Measurements from ENCODE around the gene PRG2.

PRG2 gene

DNA sequence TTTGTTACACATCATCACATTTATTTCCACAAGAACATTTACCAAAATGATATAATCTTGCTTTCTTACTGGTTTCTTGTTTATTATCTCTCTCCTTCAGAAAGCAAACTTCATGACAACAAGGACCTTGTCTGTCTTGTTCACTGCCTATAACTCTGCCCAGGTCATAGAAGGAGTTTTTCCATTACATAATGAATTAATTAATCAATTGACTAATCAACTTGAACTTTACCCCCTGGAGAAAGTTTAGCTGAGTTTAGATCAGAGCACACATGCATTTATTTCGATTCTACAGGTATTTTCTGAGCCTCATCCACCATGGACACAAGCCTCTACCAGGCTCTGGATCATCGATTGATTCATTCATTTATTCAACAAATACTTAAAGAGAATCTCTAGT is 6.3 kb upstream of the PRG2 start:
- DNase-seq (ENCODE audit: low spot score): no peak

- no peak for DNase-seq (ENCODE audit: low spot score)
These were observed 5.6 kb upstream of the PRG2 start for GRCh38 chr11:57395905-57396623.

DNA sequence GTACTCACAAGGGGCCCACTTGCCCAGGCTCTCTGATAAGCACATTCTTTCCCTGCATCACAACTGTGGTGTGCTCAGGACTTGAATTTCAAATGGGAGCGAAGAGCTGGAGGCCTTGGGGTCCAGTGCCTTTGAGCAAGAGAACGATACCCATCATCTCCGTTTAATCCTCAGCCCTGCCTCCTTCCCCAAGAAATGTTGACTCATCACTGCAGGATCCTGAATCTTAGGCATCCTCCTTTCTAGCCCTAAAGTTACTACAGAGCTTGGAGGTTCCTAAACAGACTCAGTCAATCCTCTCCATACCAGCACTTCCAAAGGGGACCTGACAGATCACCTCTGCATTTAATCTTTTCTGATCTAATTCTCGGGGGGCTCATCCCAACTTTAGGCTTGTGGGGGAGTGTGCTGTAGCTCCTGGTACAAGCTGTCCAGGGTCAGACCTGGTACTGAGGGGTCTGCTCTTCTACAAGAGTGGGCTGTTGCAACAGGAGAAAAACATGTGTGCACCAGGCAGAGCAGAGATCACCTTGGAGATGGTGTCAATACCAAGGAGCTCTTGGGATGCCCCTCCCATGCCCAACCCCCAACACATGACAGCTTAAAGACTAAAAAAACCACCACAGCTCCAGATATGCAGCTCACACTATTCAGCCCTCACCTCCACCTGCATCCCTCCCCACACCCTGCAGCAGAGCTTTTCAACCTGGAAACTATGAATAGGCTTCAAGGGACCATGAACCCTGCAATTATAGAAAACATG is 3.9 kb upstream of the PRG2 start:
- no peak for DNase-seq (ENCODE audit: low spot score)

DNA sequence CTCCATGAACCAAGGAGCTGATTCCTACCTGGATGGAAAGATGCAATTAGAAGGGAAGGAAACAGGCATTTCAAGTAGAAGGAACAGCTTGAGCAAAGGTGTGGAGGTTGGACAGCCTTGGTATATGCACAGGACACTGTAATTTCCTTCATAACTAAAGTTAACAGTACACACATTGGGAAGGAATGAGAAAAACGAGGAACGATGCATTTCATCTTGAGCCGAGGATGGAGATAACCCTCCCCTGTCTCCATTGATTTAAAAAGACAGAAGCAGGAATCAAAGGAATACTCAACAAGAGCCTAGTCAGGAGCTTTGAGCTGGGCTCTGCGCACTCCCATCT is 2.3 kb upstream of the PRG2 start:
- DNase-seq (ENCODE audit: low spot score): no peak

GRCh38 chr11:57392066-57392762 is 1.8 kb upstream of the PRG2 start:
- no peak for DNase-seq (ENCODE audit: low spot score)

DNA sequence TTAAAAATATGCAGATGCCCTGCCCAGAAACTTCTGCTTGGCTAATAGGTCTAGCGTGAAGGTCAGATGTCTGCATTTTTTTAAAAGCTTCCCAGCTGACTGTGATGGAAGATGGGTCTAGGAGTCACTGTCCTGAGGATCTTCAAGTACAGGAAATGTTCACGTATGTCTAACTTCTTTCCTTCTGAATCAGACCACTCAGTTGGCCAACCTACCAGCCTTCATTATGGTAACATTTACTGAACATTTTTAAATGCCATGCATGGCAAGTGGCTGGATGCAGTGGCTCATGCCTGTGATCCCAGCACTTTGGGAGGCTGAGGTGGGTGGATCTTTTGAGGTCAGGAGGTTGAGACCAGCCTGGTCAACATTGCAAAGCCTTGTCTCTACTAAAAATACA is 1.1 kb upstream of the PRG2 start:
- DNase-seq (ENCODE audit: low spot score): no peak

DNA sequence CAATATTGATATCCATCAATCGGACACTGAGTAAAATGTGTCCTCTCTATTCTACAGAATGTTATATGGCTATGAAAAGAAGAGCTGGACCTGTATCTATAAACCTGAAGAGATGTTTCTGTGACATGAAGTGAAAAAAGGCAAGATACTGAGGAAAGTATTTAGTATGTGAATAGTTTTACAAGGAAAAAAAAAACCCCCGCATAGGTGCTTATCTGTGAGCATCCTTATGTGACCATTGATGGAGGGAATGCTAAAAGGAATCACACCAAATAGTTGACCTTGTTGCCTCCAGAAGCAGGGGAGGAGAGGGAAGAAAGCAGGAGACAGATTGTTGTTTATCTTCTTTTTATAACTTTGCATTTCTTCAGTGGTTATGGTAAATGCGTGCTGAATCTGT is 661 bp upstream of the PRG2 start:
- no peak for DNase-seq (ENCODE audit: low spot score)

DNA sequence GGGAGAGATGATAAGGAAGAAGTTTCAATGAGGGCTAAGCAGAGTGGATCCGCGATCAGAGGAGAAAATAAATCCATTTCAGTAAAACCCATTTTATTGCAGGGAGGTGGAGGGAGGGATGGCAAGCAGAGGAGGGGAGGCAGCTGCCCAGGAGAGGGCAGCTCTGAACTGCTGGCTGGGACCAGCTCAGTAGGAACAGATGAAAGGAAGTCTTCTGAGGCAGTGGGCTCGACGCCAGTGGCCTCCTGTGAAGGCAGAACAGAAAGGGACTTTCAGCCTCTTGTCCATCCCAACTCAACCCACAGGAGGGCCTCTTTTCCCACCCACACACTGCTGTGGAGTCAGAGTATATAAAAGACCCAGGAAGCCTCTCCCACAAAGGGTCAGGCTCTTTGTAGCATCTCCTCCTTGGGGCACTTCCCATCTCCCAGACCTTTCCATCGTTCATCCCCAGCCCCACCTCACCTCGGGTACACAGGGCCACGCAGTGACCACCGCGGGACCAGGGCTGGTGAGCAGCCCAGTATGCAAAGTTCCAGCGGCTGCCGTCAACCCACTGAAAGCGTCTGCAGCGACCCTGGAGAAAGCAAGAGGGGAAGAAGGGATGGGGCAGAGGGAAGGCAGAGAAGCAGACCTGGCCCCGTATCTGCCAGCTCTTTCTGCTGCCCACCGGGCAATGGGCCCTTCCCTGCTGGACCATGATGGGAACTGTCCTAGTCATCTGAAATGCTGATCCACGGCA is 3.0 kb downstream of the PRG2 start:
- DNase-seq (ENCODE audit: low spot score): no peak

DNA sequence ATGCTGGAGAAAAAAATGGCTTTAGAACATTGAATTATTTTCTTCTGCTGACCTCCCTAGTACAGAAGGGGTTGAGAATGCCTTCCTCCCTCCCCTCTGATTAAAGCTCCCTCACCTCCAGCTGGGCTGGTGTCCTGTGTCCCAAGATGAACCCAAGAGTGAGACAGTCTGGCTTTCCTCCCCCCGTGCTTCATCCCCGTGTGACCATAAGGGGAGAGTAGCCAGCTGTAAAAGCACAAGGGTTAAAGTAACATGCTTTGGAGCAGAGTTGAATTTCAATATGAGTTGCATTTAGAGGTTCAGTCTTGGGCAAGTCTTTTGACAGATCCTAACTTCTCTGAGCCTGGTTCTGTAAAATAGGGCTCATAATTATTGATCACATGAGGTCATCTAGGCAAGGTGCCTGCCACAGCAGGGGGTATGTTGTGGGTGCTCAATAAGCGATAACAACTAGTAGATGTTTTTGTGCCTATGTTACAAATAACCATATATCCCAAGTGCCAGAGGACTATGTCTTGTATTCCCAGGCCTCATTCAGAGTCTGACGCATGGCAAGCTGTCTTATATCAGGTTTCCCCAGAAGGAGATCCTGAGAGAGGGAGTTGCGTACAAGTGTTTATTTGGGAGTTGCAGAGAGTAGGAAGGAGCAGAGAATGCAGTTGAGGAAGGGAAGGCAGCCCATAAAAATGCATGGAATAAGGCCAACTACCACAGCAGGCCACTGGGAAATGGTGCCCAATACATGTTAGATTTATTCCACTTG is 4.1 kb downstream of the PRG2 start:
- no peak for DNase-seq (ENCODE audit: low spot score)

DNA sequence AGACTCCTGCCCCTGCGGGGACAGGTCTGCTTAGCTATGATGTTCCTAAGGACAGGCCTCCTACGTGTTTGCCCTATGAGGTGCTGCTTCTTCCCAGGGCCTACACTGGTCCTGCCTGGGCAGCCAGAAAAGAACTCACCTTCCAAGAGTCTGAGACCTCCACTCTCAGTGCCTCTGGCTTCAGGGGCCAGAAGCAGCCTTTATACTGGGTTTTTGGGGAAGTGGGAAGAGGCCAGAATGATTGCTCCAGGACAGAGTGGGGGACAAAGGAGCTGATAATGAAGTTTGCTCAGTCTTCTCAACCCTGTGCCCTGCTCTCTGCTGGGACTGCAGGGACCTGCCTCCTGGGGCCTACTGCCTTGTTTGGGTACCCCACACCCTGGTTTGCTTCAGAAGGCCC is 9.5 kb downstream of the PRG2 start, which contains the start of gene PRG3:
Gene PRG3, minus strand, starts transcription at position 176 of the 400 bp plus-strand sequence. CDS start 442 bp downstream, outside the sequence.
- DNase-seq (ENCODE audit: low spot score): no peak

DNA sequence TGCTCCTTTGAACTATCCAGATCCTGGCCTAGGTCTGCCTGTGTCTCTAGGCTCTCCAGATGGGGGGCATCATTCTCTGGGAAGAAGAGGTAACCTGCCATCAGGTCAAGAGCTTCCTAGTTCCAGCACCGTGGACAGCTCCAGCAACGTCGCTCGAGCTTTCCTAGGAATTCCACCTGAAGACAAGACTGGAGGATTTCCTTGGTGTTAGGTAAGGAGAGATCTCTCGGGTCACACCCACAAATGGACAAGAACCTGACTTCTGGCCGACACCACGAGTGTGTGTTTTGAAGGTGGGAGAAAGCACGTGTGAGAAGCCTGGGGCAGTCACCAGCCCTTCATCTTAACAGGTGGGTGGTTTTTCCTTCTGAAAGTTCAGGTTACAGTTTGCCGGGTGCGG is 10.7 kb downstream of the PRG2 start:
- DNase-seq (ENCODE audit: low spot score): no peak

DNA sequence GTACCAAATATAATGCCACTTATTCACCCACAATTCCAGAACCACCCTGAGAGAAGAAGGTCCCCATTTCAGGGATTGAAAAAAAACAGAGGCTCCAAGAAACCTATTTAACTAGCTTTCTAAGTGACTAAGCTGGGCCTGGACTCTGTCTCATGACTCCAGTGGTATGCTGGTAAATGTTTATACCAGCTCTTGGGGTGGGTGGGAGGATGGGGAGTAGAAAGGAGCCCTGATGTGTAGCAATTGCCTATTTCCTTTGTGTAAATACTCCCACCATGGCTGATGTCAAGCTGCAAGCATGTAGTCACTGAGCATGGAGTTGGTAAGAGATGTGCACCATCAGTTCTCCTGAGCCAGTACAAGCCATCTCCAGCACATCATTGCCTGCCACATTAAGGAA is 12.3 kb downstream of the PRG2 start:
- no peak for DNase-seq (ENCODE audit: low spot score)

DNA sequence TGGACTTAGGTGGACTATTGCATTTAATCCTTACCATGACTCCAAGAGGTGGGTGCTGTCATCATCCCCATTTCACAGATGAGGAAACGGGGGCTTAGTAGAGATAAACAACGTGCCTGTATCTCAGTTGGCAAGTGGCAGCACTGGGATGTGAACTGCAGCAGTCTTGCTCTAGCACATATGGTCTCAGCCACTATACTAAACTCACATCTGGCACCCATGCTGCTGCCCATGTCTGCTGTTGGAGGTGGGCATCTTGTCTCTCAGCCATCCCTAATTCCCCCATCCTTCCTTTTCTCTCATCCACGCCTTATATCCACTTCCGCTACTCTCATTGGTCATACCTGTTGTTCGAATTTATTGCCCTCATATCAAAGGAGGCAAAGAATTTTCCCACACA is 13.3 kb downstream of the PRG2 start:
- peak; percentile 49 for DNase-seq (ENCODE audit: low spot score)

DNA sequence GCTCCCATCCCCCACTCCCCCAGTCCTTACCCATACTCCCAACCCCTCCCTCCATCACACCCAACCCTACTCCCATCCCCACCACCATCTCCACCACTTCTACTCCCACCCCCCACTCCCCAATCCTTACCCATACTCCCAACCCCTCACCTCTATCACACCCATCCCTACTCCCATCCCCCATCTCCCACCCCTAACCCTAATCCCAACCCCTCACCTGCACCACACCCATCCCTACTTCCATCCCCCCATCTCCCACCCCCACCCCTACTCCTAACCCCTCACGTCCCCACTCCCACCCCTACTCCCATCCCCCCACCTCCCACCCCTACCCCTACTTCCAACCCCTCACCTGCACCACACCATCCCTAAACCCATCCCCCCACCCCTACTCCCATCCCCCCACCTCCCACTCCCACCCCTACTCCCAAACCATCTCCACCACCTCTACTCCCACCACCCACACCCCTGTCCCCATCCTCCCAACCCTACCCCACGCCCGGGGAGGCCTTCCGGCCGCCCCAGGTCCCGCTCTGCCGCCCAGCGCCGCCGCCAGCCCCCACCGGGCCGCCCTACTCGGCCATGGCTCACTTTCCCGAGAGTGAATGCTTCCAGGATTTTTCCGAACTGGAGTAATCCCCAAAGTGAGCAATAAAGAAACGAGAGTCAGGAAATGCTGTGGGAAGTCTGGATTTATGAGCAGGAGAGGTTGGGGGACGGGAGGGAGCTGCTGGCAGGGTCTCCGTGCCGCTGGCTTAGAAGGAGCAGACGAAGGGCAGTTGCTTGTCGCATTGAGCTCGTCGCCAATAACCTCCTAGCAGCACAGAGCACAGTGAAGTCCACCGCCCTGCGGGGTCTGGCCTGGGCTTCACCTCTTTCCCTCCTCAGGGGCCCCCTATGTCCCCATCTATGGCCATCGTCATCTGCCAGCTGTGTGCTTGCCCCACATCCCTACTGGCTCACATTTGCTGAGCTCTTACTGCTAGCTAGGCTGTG is 14.1 kb downstream of the PRG2 start:
- DNase-seq (ENCODE audit: low spot score): no peak

- no peak for DNase-seq (ENCODE audit: low spot score)
These were observed 15.0 kb downstream of the PRG2 start for GRCh38 chr11:57375490-57375889.

- no peak for DNase-seq (ENCODE audit: low spot score)
These were observed 15.5 kb downstream of the PRG2 start for GRCh38 chr11:57374966-57375365.

GRCh38 chr11:57373146-57373545 is 17.3 kb downstream of the PRG2 start:
- no peak for DNase-seq (ENCODE audit: low spot score)

DNA sequence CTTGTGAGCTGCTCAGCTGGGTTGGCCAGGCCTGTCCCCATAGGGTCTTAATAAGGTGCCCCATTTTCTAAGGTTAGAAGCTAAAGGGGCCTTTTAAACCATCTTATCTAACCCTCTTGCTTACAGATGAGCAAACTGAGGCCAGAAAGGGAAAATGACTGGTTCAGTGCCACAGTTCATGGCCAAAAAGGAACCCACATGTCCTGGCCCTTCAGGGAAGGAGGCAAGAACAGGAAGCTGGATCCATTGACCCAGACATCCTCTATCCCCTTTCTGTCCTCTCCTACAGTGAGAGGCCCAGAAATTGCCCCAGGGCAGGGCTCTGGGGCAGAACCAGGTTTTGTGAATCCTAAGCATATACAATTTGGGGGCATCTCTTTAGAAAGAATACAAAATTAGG is 19.5 kb downstream of the PRG2 start:
- DNase-seq (ENCODE audit: low spot score): no peak

- DNase-seq (ENCODE audit: low spot score): no peak
These were observed 20.2 kb downstream of the PRG2 start for GRCh38 chr11:57370251-57370650.

DNA sequence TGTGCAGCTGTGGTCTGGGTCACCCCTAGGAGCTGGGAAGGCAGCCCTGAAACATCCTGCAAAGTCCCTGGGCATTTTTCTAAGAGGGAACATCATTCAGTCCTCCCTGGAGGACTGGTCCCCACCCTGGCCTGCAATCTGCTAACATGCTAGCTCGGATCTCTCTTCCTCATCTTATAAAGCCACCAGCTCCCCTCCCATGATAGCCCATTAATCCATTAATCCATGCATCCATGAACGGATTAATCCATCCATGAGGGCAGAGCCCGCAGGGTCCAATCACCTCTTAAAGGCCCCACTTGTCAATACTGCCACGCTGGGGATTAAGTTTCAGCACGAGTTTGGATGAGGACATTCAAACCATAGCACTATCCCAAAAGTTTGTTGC is 21.6 kb downstream of the PRG2 start:
- DNase-seq (ENCODE audit: low spot score): no peak
